Neural cell (in vitro differentiated cells): ENCODE measurements around the gene CTSA. TPM values are rescaled to one million over a fixed set of nuclear protein-coding genes. Genes with fewer than 3 reads are reported as not detected.

Source experiments
- H2AFZ ChIP-seq: fragments of 200-600, 300-800 bp; sonication (generic), shearing (Covaris generic); 2 replicates; pipeline ENCODE4 v1.6.0; 2014; ENCODE audit warnings: low read depth, mild to moderate bottlenecking, antibody characterized with exemption, low read length, moderate library complexity
- H3F3A ChIP-seq: fragments of 200-600 bp; shearing (Covaris generic); 2 replicates; pipeline ENCODE4 v1.6.1; 2016; ENCODE audit warnings: mild to moderate bottlenecking, moderate library complexity, mixed read lengths, antibody characterized with exemption, low read length; ENCODE audit not compliant: insufficient read depth, poor library complexity, severe bottlenecking
- H3K27ac ChIP-seq: fragments of 200-600, 300-800 bp; sonication (generic), shearing (Covaris generic); 2 replicates; pipeline ENCODE4 v1.5.1; 2014; ENCODE audit warnings: mild to moderate bottlenecking, low read length, moderate library complexity
- H3K27me3 ChIP-seq: fragments of 300-800, 200-600 bp; sonication (generic), shearing (Covaris generic); 2 replicates; pipeline ENCODE4 v1.6.0; 2014; ENCODE audit warnings: mild to moderate bottlenecking, low read depth, low read length, moderate library complexity; ENCODE audit not compliant: insufficient read depth
- H3K36me3 ChIP-seq: fragments of 300-800, 200-600 bp; sonication (generic), shearing (Covaris generic); 2 replicates; pipeline ENCODE4 v1.5.1; 2014; ENCODE audit warnings: mild to moderate bottlenecking, antibody characterized with exemption, low read length, moderate library complexity; ENCODE audit not compliant: insufficient read depth
- H3K4me2 ChIP-seq: fragments of 300-800, 200-600 bp; sonication (generic), shearing (Covaris generic); 2 replicates; pipeline ENCODE4 v1.6.0; 2014; ENCODE audit warnings: mild to moderate bottlenecking, low read length
- H3K4me3 ChIP-seq: fragments of 300-800, 200-600 bp; sonication (generic), shearing (Covaris generic); 2 replicates; pipeline ENCODE4 v1.5.1; 2014; ENCODE audit warnings: mild to moderate bottlenecking, low read length, moderate library complexity
- H3K79me2 ChIP-seq: fragments of 200-600 bp; shearing (Covaris generic); replicated peaks from 2 replicates; pipeline ENCODE4 v1.6.0; 2014; ENCODE audit warnings: mild to moderate bottlenecking, low read length, moderate library complexity; ENCODE audit not compliant: insufficient read depth
- H3K9ac ChIP-seq: fragments of 300-800, 200-600 bp; sonication (generic), shearing (Covaris generic); 2 replicates; pipeline ENCODE4 v1.6.1; 2016; ENCODE audit warnings: mild to moderate bottlenecking, low read length, mixed read lengths
- H3K9me2 ChIP-seq: fragments of 200-600 bp; shearing (Covaris generic); 2 replicates; pipeline ENCODE4 v1.6.1; 2016; ENCODE audit warnings: mild to moderate bottlenecking, low read length, mixed read lengths; ENCODE audit not compliant: insufficient read depth
- H3K9me3 ChIP-seq: fragments of 200-600, 300-800 bp; sonication (generic), shearing (Covaris generic); 2 replicates; pipeline ENCODE4 v1.6.1; 2016; ENCODE audit warnings: mild to moderate bottlenecking, mixed run types, low read length, moderate library complexity, mixed read lengths
- H4K20me1 ChIP-seq: fragments of 200-600 bp; shearing (Covaris generic); 2 replicates; pipeline ENCODE4 v1.6.1; 2016; ENCODE audit warnings: mild to moderate bottlenecking, mixed run types; ENCODE audit not compliant: insufficient read depth
- EP300 ChIP-seq: fragments of 450-650 bp; conservative IDR thresholded peaks from 2 replicates; pipeline ENCODE4 v1.6.1; 2014; ENCODE audit warnings: antibody characterized with exemption, mild to moderate bottlenecking, moderate library complexity; ENCODE audit not compliant: poor library complexity, severe bottlenecking
- EZH2 ChIP-seq: fragments of 200-600, 300-800 bp; shearing (Covaris generic), sonication (generic); IDR thresholded peaks from 2 replicates; pipeline ENCODE4 v1.6.1; 2014; ENCODE audit warnings: antibody characterized with exemption, low read length, borderline replicate concordance, mild to moderate bottlenecking; ENCODE audit not compliant: insufficient read depth, poor library complexity, severe bottlenecking
- POLR2AphosphoS5 ChIP-seq: IDR thresholded peaks from 2 replicates; pipeline ENCODE4 v1.6.1; 2012
- RAD21 ChIP-seq: fragments of 450-650 bp; conservative IDR thresholded peaks from 2 replicates; pipeline ENCODE4 v1.6.1; 2014; ENCODE audit warnings: antibody characterized with exemption, mild to moderate bottlenecking, moderate library complexity
- REST ChIP-seq: IDR thresholded peaks from 2 replicates; pipeline ENCODE4 v1.6.1; 2012; ENCODE audit warnings: borderline replicate concordance
- SMC3 ChIP-seq: fragments of 450-650 bp; conservative IDR thresholded peaks from 2 replicates; pipeline ENCODE4 v1.6.1; 2014; ENCODE audit warnings: antibody characterized with exemption, mild to moderate bottlenecking, moderate library complexity; ENCODE audit not compliant: poor library complexity
- TAF1 ChIP-seq: IDR thresholded peaks from 2 replicates; pipeline ENCODE4 v1.6.1; 2012; ENCODE audit warnings: low read depth
- polyA plus RNA-seq: library from polyadenylated mRNA; depleted of rRNA; stranded (reverse); fragments of >200 nt; gene quantifications from 2 replicates; pipeline ENCODE4 v1.2.3, GENCODE V29; 2014

CTSA gene
- polyA plus RNA-seq, 1 donor from 2014 or later = 25.7 TPM

GRCh38 chr20:45907219-45907948, 16.2 kb downstream of the CTSA start:
- Histone ChIP-seq H3F3A (no peaks in the 10 kb centered on the region), H3K27me3 (no peaks in the 10 kb centered on the region), H2AFZ (no peak overlapping the region), H4K20me1 (no peaks in the 10 kb centered on the region), H3K36me3 (no peaks in the 10 kb centered on the region), H3K27ac (no peak overlapping the region), H3K9ac (no peak overlapping the region), H3K4me2 (no peak overlapping the region), H3K79me2 (no peaks in the 10 kb centered on the region), H3K9me3 (no peaks in the 10 kb centered on the region), H3K4me3 (no peak overlapping the region), H3K9me2 (no peaks in the 10 kb centered on the region)
- TF ChIP-seq POLR2AphosphoS5 (no peak), EZH2 (no peak), RAD21 (no peak), REST (no peak)

GRCh38 chr20:45908084-45908483, 16.9 kb downstream of the CTSA start:
- Histone ChIP-seq H3K27me3 (no peaks in the 10 kb centered on the region), H3K27ac (no peak overlapping the region), H3K79me2 (no peaks in the 10 kb centered on the region), H4K20me1 (no peaks in the 10 kb centered on the region), H3K9me2 (no peaks in the 10 kb centered on the region), H3K4me2 (no peak overlapping the region), H3F3A (no peaks in the 10 kb centered on the region), H2AFZ (no peak overlapping the region), H3K4me3 (no peak overlapping the region), H3K36me3 (no peaks in the 10 kb centered on the region), H3K9me3 (no peaks in the 10 kb centered on the region), H3K9ac (no peak overlapping the region)
- TF ChIP-seq EZH2 (no peak), REST (no peak), EP300 (no peak), TAF1 (no peak), POLR2AphosphoS5 (no peak), SMC3 (no peak), RAD21 (no peak)
